ENCODE results near the gene CTIF. TPM values are rescaled to one million over a fixed set of nuclear protein-coding genes. Genes with fewer than 3 reads are reported as not detected.

CTIF gene
- total RNA-seq, 1 donor from 2014 or later = 48.5 TPM

GRCh38 chr18:48519431-48520100 lies 19.3 kb upstream of the CTIF start:
- Mint-ChIP-seq H3K27ac (no peak overlapping the region), H3K9me3 (no peaks in the 10 kb centered on the region), H3K36me3 (no peaks in the 10 kb centered on the region), H3K4me1 (ENCODE audit: unreplicated experiment) (no peaks in the 10 kb centered on the region), H3K27me3 (peaks cover 13% of the 10 kb centered on the region), H3K4me3 (no peak overlapping the region)
- no peak for DNase-seq (ENCODE audit: extremely low spot score, unreplicated experiment)
- no peak for TF ChIP-seq CTCF (conservative IDR thresholded peaks at IDR 0.05)

DNA sequence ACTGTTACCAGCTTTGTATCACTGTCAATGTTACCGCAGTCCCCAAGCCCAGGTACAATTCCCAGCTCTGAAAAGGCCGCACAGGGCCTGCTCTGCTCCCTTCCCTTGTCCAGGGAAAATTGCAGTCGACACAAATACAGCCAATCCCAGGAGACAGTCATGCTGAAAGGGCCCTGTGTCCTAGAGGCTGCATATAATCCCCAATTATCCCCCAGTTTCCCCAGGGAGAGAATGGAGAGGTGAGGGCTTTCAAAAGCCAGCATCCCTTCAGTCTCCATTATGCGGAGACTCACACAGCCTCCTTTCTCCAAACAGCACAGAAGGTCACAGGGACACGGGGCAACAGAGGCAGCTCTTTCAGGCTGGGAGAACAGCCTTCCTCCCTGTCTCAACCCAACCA lies 17.1 kb upstream of the CTIF start:
- TF ChIP-seq CTCF (conservative IDR thresholded peaks at IDR 0.05) = no peak
- Mint-ChIP-seq H3K27me3 (peaks cover 23% of the 10 kb centered on the region), H3K36me3 (no peaks in the 10 kb centered on the region), H3K9me3 (no peaks in the 10 kb centered on the region), H3K27ac (no peak overlapping the region), H3K4me3 (no peak overlapping the region), H3K4me1 (ENCODE audit: unreplicated experiment) (no peaks in the 10 kb centered on the region)
- no peak for DNase-seq (ENCODE audit: extremely low spot score, unreplicated experiment)

DNA sequence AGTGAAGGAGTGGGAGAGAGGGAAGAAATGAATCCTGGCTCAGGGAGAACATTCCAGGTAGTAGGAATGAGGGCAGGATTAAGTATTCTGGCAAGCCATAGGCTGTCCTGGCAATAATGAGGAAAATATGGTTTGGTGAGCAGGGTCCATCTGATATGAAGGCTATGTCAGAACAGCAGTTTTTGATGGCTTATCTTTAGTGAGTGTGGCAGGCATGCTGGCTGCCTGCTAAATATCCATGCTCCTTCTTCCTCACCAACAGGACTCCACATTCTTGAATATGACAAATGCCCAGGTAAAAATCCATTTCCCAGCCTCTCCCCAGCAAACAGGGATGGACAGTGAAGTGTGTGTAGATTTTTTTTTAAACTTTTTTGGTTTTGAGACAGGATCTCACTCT lies 13.2 kb upstream of the CTIF start:
- Mint-ChIP-seq H3K36me3 (no peaks in the 10 kb centered on the region), H3K4me1 (ENCODE audit: unreplicated experiment) (no peaks in the 10 kb centered on the region), H3K27ac (no peak overlapping the region), H3K27me3 (peaks cover 24% of the 10 kb centered on the region), H3K9me3 (no peaks in the 10 kb centered on the region), H3K4me3 (no peak overlapping the region)
- DNase-seq (ENCODE audit: extremely low spot score, unreplicated experiment) = no peak
- TF ChIP-seq CTCF (conservative IDR thresholded peaks at IDR 0.05) = no peak

DNA sequence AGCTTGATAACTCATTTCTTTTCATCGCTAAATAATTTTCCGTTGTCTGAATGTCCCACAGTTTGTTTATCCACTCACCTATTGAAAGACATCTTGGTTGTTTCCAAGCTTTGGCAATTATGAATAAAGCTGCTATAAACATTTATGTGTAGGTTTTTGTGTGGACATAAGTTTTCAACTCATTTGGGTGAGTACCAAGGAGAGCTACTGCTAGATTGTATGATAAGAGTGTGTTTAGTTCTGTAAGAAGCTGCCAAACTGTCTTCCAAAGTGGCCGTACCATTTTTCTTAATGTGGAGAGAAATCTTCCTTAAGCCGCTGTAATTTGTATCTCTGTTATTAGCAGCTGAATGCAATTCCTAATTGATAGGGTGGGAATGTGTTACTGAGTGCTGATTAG lies 11.4 kb upstream of the CTIF start:
- DNase-seq (ENCODE audit: extremely low spot score, unreplicated experiment) = no peak
- no peak overlapping the region for H3K27ac Mint-ChIP-seq
- no peak overlapping the region for H3K4me3 Mint-ChIP-seq
- no peaks in the 10 kb centered on the region for H3K36me3 Mint-ChIP-seq
- H3K9me3 Mint-ChIP-seq = no peaks in the 10 kb centered on the region
- no peak for TF ChIP-seq CTCF (conservative IDR thresholded peaks at IDR 0.05)
- H3K4me1 Mint-ChIP-seq (ENCODE audit: unreplicated experiment) = no peaks in the 10 kb centered on the region
- peaks cover 19% of the 10 kb centered on the region for H3K27me3 Mint-ChIP-seq

DNA sequence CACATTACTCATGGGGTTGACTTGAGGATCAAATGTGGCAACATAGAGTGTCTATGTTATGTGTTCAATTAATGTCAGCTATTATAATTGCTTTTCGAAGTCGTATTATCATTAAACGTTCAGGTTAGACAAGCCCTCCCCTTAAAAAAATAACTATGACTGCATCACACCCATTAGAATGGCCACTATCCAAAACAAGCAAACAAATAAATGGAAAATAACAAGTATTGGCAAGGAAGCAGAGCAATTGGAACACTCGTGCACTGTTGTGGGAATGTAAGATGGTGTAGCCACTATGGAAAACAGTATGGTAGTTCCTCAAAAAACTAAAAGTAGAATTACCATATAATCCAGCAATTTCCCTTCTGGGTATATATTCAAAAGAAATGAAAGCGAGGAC lies 10.0 kb upstream of the CTIF start:
- Mint-ChIP-seq H3K4me3 (no peak overlapping the region), H3K27me3 (peaks cover 19% of the 10 kb centered on the region), H3K36me3 (no peaks in the 10 kb centered on the region), H3K9me3 (no peaks in the 10 kb centered on the region), H3K27ac (no peak overlapping the region), H3K4me1 (ENCODE audit: unreplicated experiment) (no peaks in the 10 kb centered on the region)
- no peak for DNase-seq (ENCODE audit: extremely low spot score, unreplicated experiment)
- TF ChIP-seq CTCF (conservative IDR thresholded peaks at IDR 0.05) = no peak

GRCh38 chr18:48529796-48530195 lies 9.0 kb upstream of the CTIF start:
- H3K27ac Mint-ChIP-seq = no peak overlapping the region
- peaks cover 19% of the 10 kb centered on the region for H3K27me3 Mint-ChIP-seq
- TF ChIP-seq CTCF (conservative IDR thresholded peaks at IDR 0.05) = no peak
- DNase-seq (ENCODE audit: extremely low spot score, unreplicated experiment) = no peak
- no peaks in the 10 kb centered on the region for H3K9me3 Mint-ChIP-seq
- H3K4me1 Mint-ChIP-seq (ENCODE audit: unreplicated experiment) = no peaks in the 10 kb centered on the region
- H3K4me3 Mint-ChIP-seq = no peak overlapping the region
- H3K36me3 Mint-ChIP-seq = no peaks in the 10 kb centered on the region
